ENCODE measurements around the gene AP5B1.

Gene AP5B1

GRCh38 chr11:65730461-65730860, 50.3 kb downstream of the AP5B1 start:
- DNase-seq (ENCODE audit: low read depth): no peak
- H3K4me3 ChIP-seq (ENCODE audit: low read length): no peak overlapping the region
- no peak for TF ChIP-seq CTCF (conservative IDR thresholded peaks at IDR 0.05; ENCODE audit: low read length)

GRCh38 chr11:65727865-65728264, 52.9 kb downstream of the AP5B1 start:
- H3K4me3 ChIP-seq (ENCODE audit: low read length): no peak overlapping the region
- no peak for TF ChIP-seq CTCF (conservative IDR thresholded peaks at IDR 0.05; ENCODE audit: low read length)
- no peak for DNase-seq (ENCODE audit: low read depth)

- TF ChIP-seq CTCF (conservative IDR thresholded peaks at IDR 0.05; ENCODE audit: low read length): no peak
- H3K4me3 ChIP-seq (ENCODE audit: low read length): no peak overlapping the region
- no peak for DNase-seq (ENCODE audit: low read depth)
Observed at GRCh38 chr11:65726660-65727059, 54.1 kb downstream of the AP5B1 start.

Data from AG10803 (cell line).